Trophoblast cell (in vitro differentiated cells and primary cell): ENCODE data around the gene TAGLN.
A peak's percentile ranks its signal among the peaks of the same experiment; 100 is the strongest.
"Not testable (repeated sequence)": the region's sequence is repeated elsewhere in the genome, so short reads cannot be mapped to it uniquely, and the experiment has no call there.

Source experiments
- DNase-seq, 2 donors: peaks; one replicate each; pipeline ENCODE4 v3.0.0-alpha.2; 2016
- H2AFZ ChIP-seq: 2 replicates; pipeline ENCODE4 v1.6.1; 2013; ENCODE audit warnings: low read length, moderate library complexity, mild to moderate bottlenecking; ENCODE audit not compliant: insufficient read depth, poor library complexity
- H2AK5ac ChIP-seq: 2 replicates; pipeline ENCODE4 v1.6.1; 2013; ENCODE audit warnings: mild to moderate bottlenecking, low read length
- H2BK120ac ChIP-seq: 2 replicates; pipeline ENCODE4 v1.6.1; 2013; ENCODE audit warnings: low read length, mild to moderate bottlenecking, moderate library complexity; ENCODE audit not compliant: insufficient read depth, poor library complexity
- H2BK12ac ChIP-seq: 2 replicates; pipeline ENCODE4 v1.6.1; 2013; ENCODE audit warnings: mild to moderate bottlenecking, low read length, moderate library complexity
- H2BK5ac ChIP-seq: 2 replicates; pipeline ENCODE4 v1.6.1; 2013; ENCODE audit warnings: low read length, low read depth, moderate library complexity, mild to moderate bottlenecking; ENCODE audit not compliant: poor library complexity
- H3K14ac ChIP-seq: 2 replicates; pipeline ENCODE4 v1.6.1; 2013; ENCODE audit warnings: mild to moderate bottlenecking, low read length
- H3K18ac ChIP-seq: 2 replicates; pipeline ENCODE4 v1.6.1; 2013; ENCODE audit warnings: mild to moderate bottlenecking, low read length
- H3K23ac ChIP-seq: 2 replicates; pipeline ENCODE4 v1.6.1; 2013; ENCODE audit warnings: low read length
- H3K27ac ChIP-seq: 2 replicates; pipeline ENCODE4 v1.5.1; 2013; ENCODE audit warnings: low read depth, mild to moderate bottlenecking, inconsistent platforms, low read length, moderate library complexity
- H3K27me3 ChIP-seq: 2 replicates; pipeline ENCODE4 v1.6.1; 2013; ENCODE audit warnings: inconsistent platforms, mild to moderate bottlenecking, low read length, moderate library complexity; ENCODE audit not compliant: insufficient read depth
- H3K36me3 ChIP-seq, 2 experiments: 1 replicate in 1 of 2; 2 replicates in 1 of 2; pipeline ENCODE4 v1.6.1; 2013; ENCODE audit warnings: low read length in 2 of 2, mild to moderate bottlenecking in 2 of 2, moderate library complexity in 1 of 2; ENCODE audit not compliant: insufficient read depth in 2 of 2, control insufficient read depth in 1 of 2
- H3K4ac ChIP-seq: 2 replicates; pipeline ENCODE4 v1.6.1; 2013; ENCODE audit warnings: low read depth, mild to moderate bottlenecking, low read length, moderate library complexity
- H3K4me1 ChIP-seq, 2 experiments: 1 replicate in 1 of 2; 2 replicates in 1 of 2; pipeline ENCODE4 v1.6.1; 2013; ENCODE audit warnings: low read length in 2 of 2, mild to moderate bottlenecking in 2 of 2, moderate library complexity in 1 of 2; ENCODE audit not compliant: insufficient read depth in 2 of 2, control insufficient read depth in 1 of 2
- H3K4me2 ChIP-seq: 2 replicates; pipeline ENCODE4 v1.6.1; 2013; ENCODE audit warnings: inconsistent platforms, mild to moderate bottlenecking, low read length, moderate library complexity
- H3K4me3 ChIP-seq: 2 replicates; pipeline ENCODE4 v1.5.1; 2013; ENCODE audit warnings: mild to moderate bottlenecking, low read depth, low read length, inconsistent platforms
- H3K79me1 ChIP-seq: one replicate; pipeline ENCODE4 v1.6.1; 2013; ENCODE audit warnings: low read length
- H3K79me2 ChIP-seq: 2 replicates; pipeline ENCODE4 v1.6.1; 2013; ENCODE audit warnings: low read length, mild to moderate bottlenecking; ENCODE audit not compliant: control insufficient read depth, insufficient read depth, poor library complexity
- H3K9ac ChIP-seq: 2 replicates; pipeline ENCODE4 v1.6.1; 2013; ENCODE audit warnings: mild to moderate bottlenecking, low read length
- H3K9me3 ChIP-seq: 2 replicates; pipeline ENCODE4 v1.6.1; 2013; ENCODE audit warnings: low read depth, mild to moderate bottlenecking, control low read depth, inconsistent platforms, low read length; ENCODE audit not compliant: insufficient read depth
- H4K12ac ChIP-seq: 2 replicates; pipeline ENCODE4 v1.6.1; 2013; ENCODE audit warnings: low read depth, mild to moderate bottlenecking, low read length, moderate library complexity
- H4K8ac ChIP-seq: 2 replicates; pipeline ENCODE4 v1.6.1; 2013; ENCODE audit warnings: low read depth, mild to moderate bottlenecking, low read length, moderate library complexity
- H4K91ac ChIP-seq: one replicate; pipeline ENCODE4 v1.6.1; 2013; ENCODE audit warnings: low read depth, mild to moderate bottlenecking, low read length, moderate library complexity
- WGBS: extraction: QIAGEN DNeasy Blood & Tissue Kit; methylation state at CpG from one replicate; pipeline ENCODE4 v1.1.7; 2013; ENCODE audit warnings: missing lambda C conversion rate; ENCODE audit not compliant: insufficient read length, insufficient coverage; ENCODE audit errors: extremely low coverage; 5-methylcytosine and 5-hydroxymethylcytosine counted together

TAGLN gene

GRCh38 chr11:117180661-117181585, 18.2 kb upstream of the TAGLN start:
- no peak overlapping the region for H3K9ac ChIP-seq
- peak overlapping the region; percentile 80 for H3K18ac ChIP-seq
- peak in 1 of 2 donors; percentile 56 for DNase-seq
- no peak overlapping the region for H3K23ac ChIP-seq
- H3K4ac ChIP-seq, result no peak overlapping the region
- H3K14ac ChIP-seq, result no peak overlapping the region
- peak overlapping the region; percentile 30 for H2AK5ac ChIP-seq
- no peak overlapping the region for H3K4me3 ChIP-seq
- H2AFZ ChIP-seq, result no peak overlapping the region
- no peak overlapping the region for H4K91ac ChIP-seq
- H3K79me1 ChIP-seq, result peaks cover 8% of the 10 kb centered on the region
- peaks cover 9 to 12% of the 10 kb centered on the region in 2 experiments for H3K4me1 ChIP-seq
- H3K27ac ChIP-seq, result no peak overlapping the region
- H3K9me3 ChIP-seq, result peaks cover 2% of the 10 kb centered on the region
- H4K12ac ChIP-seq, result no peak overlapping the region
- WGBS, result no CpG with 5 or more reads among the region's 22 CpGs
- no peak overlapping the region for H2BK120ac ChIP-seq
- H2BK12ac ChIP-seq, result no peak overlapping the region
- H3K27me3 ChIP-seq, result no peaks in the 10 kb centered on the region
- no peak overlapping the region for H2BK5ac ChIP-seq
- H3K36me3 ChIP-seq, result peaks cover 12 to 19% of the 10 kb centered on the region in 2 experiments
- H3K79me2 ChIP-seq, result peaks cover 4% of the 10 kb centered on the region
- H3K4me2 ChIP-seq, result no peak overlapping the region
- H4K8ac ChIP-seq, result no peak overlapping the region

- Histone ChIP-seq H3K27me3 (no peaks in the 10 kb centered on the region), H4K91ac (no peak overlapping the region), H3K23ac (no peak overlapping the region), H2BK5ac (no peak overlapping the region), H3K79me1 (peaks cover 8% of the 10 kb centered on the region), H4K8ac (no peak overlapping the region), H3K36me3 (peaks cover 19 to 21% of the 10 kb centered on the region in 2 experiments), H2BK12ac (no peak overlapping the region), H3K18ac (no peak overlapping the region), H3K9me3 (peaks cover 2% of the 10 kb centered on the region), H2BK120ac (no peak overlapping the region), H3K4ac (no peak overlapping the region), H3K4me3 (no peak overlapping the region), H3K14ac (no peak overlapping the region), H4K12ac (no peak overlapping the region), H3K9ac (no peak overlapping the region), H3K4me2 (no peak overlapping the region), H3K79me2 (peaks cover 4% of the 10 kb centered on the region), H3K4me1 (peaks cover 9 to 12% of the 10 kb centered on the region in 2 experiments), H3K27ac (no peak overlapping the region), H2AK5ac (no peak overlapping the region), H2AFZ (no peak overlapping the region)
- WGBS, result no CpG with 5 or more reads among the region's 22 CpGs
- DNase-seq, result no peak
Measured at GRCh38 chr11:117181586-117182550, 17.3 kb upstream of the TAGLN start.

- no peak overlapping the region for H2BK12ac ChIP-seq
- H3K14ac ChIP-seq, result no peak overlapping the region
- no peak overlapping the region for H4K8ac ChIP-seq
- WGBS, result no CpG with 5 or more reads among the region's 10 CpGs
- no peak overlapping the region for H3K9ac ChIP-seq
- no peak overlapping the region for H2AFZ ChIP-seq
- no peak for DNase-seq
- H2BK120ac ChIP-seq, result no peak overlapping the region
- H4K91ac ChIP-seq, result no peak overlapping the region
- no peaks in the 10 kb centered on the region for H3K27me3 ChIP-seq
- H4K12ac ChIP-seq, result no peak overlapping the region
- peaks cover 2% of the 10 kb centered on the region for H3K9me3 ChIP-seq
- H2BK5ac ChIP-seq, result no peak overlapping the region
- H3K18ac ChIP-seq, result no peak overlapping the region
- H3K79me1 ChIP-seq, result peaks cover 8% of the 10 kb centered on the region
- H3K4me1 ChIP-seq, result peaks cover 9 to 12% of the 10 kb centered on the region in 2 experiments
- peaks cover 24 to 25% of the 10 kb centered on the region in 2 experiments for H3K36me3 ChIP-seq
- no peak overlapping the region for H3K27ac ChIP-seq
- H3K23ac ChIP-seq, result no peak overlapping the region
- H3K4ac ChIP-seq, result no peak overlapping the region
- peak overlapping the region; percentile 11 for H3K4me3 ChIP-seq
- H3K79me2 ChIP-seq, result peaks cover 4% of the 10 kb centered on the region
- H3K4me2 ChIP-seq, result no peak overlapping the region
- no peak overlapping the region for H2AK5ac ChIP-seq
Measured at GRCh38 chr11:117182551-117182935, 16.6 kb upstream of the TAGLN start.

GRCh38 chr11:117183178-117183577, 16.0 kb upstream of the TAGLN start:
- no CpG with 5 or more reads among the region's 13 CpGs for WGBS
- H4K91ac ChIP-seq, H3K4me3 ChIP-seq: not testable (repeated sequence)

More at GRCh38 chr11:117183178-117183577, 16.0 kb upstream of the TAGLN start:
- not testable (repeated sequence) for H3K27me3 ChIP-seq, H2BK5ac ChIP-seq, H3K9ac ChIP-seq, H3K79me2 ChIP-seq, H2AK5ac ChIP-seq, H2BK12ac ChIP-seq, H4K12ac ChIP-seq, H3K9me3 ChIP-seq, H2AFZ ChIP-seq, H3K79me1 ChIP-seq, H3K4me2 ChIP-seq, H4K8ac ChIP-seq, H3K4me1 ChIP-seq, H3K23ac ChIP-seq, DNase-seq, H3K4ac ChIP-seq, H2BK120ac ChIP-seq, H3K27ac ChIP-seq, H3K18ac ChIP-seq, H3K14ac ChIP-seq
- H3K36me3 ChIP-seq, result peaks cover 26 to 31% of the 10 kb centered on the region in 2 experiments
